ENCODE measurements around the gene GRHL1.
A peak's percentile ranks its signal among the peaks of the same experiment; 100 is the strongest.

GRHL1 gene

GRCh38 chr2:10043906-10044601 is 92.6 kb downstream of the GRHL1 start:
- Histone ChIP-seq H3K4me1 (ENCODE audit: insufficient read depth, low read length) (peaks cover 73% of the 10 kb centered on the region), H3K27me3 (ENCODE audit: control insufficient read depth in 1 of 2, insufficient read depth in 2 of 2, low read length in 2 of 2) (no peaks in the 10 kb centered on the region), H3K4me3 (ENCODE audit: low read depth in 1 of 2, low read length in 2 of 2) (peak overlapping the region; percentile 53 to 63), H3K27ac (ENCODE audit: low read depth, low read length) (peak overlapping the region; percentile 94), H3K9me3 (ENCODE audit: low read length) (no peaks in the 10 kb centered on the region), H3K36me3 (ENCODE audit: insufficient read depth, low read length) (peaks cover 24% of the 10 kb centered on the region), H3K9ac (ENCODE audit: low read length) (peak overlapping the region; percentile 71)

DNA sequence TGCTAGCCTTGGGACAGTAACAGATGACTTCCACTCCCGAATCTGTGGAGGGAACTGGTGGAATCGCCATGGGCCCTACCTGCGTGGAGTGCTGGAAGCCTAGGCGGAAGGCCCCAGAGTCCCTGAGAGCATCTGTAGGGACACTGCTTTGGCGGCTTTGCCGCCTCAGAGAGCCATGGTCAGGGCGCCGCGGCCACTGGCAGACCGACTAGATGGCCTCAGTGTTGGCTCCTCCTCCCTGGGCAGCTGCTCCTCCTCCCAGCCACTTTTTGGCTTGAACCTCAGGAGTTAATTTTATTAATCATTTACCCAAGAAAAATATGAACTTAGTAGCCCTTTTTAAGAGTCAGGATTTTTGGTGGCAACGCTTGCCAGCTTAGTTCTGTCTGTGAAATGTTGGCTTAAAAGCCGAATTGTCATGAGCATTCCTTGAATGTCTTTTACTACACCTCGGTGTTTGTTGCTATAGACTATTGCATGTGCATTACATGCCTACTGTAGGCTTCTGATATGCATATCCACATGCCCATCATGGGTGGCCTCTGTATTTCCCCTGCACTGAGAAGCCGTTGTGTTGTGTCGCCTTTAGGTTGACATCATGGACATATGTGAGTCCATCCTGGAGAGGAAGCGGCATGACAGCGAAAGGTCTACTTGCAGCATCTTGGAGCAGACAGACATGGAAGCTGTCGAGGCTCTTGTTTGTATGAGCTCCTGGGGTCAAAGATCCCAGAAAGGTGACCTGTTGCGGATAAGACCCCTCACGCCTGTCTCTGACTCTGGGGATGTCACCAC is 94.3 kb downstream of the GRHL1 start:
- Histone ChIP-seq H3K4me1 (ENCODE audit: insufficient read depth, low read length) (peaks cover 64% of the 10 kb centered on the region), H3K27me3 (ENCODE audit: control insufficient read depth in 1 of 2, insufficient read depth in 2 of 2, low read length in 2 of 2) (no peaks in the 10 kb centered on the region), H3K9me3 (ENCODE audit: low read length) (no peaks in the 10 kb centered on the region), H3K36me3 (ENCODE audit: insufficient read depth, low read length) (peaks cover 34% of the 10 kb centered on the region), H3K9ac (ENCODE audit: low read length) (peak overlapping the region; percentile 13), H3K4me3 (ENCODE audit: low read depth in 1 of 2, low read length in 2 of 2) (peak overlapping the region in 1 of 2 donors; percentile 20), H3K27ac (ENCODE audit: low read depth, low read length) (peak overlapping the region; percentile 32)

GRCh38 chr2:10046931-10047330 is 95.4 kb downstream of the GRHL1 start:
- Histone ChIP-seq H3K36me3 (ENCODE audit: insufficient read depth, low read length) (peaks cover 35% of the 10 kb centered on the region), H3K4me3 (ENCODE audit: low read depth in 1 of 2, low read length in 2 of 2) (no peak overlapping the region), H3K27ac (ENCODE audit: low read depth, low read length) (no peak overlapping the region), H3K27me3 (ENCODE audit: control insufficient read depth in 1 of 2, insufficient read depth in 2 of 2, low read length in 2 of 2) (no peaks in the 10 kb centered on the region), H3K9me3 (ENCODE audit: low read length) (no peaks in the 10 kb centered on the region), H3K4me1 (ENCODE audit: insufficient read depth, low read length) (peaks cover 55% of the 10 kb centered on the region), H3K9ac (ENCODE audit: low read length) (peak overlapping the region; percentile 33)

- peak overlapping the region; percentile 33 for H3K9ac ChIP-seq (ENCODE audit: low read length)
- peaks cover 50% of the 10 kb centered on the region for H3K4me1 ChIP-seq (ENCODE audit: insufficient read depth, low read length)
- peak overlapping the region; percentile 7 for H3K27ac ChIP-seq (ENCODE audit: low read depth, low read length)
- H3K4me3 ChIP-seq (ENCODE audit: low read depth in 1 of 2, low read length in 2 of 2), result no peak overlapping the region
- no peaks in the 10 kb centered on the region for H3K9me3 ChIP-seq (ENCODE audit: low read length)
- no peaks in the 10 kb centered on the region for H3K27me3 ChIP-seq (ENCODE audit: control insufficient read depth in 1 of 2, insufficient read depth in 2 of 2, low read length in 2 of 2)
- H3K36me3 ChIP-seq (ENCODE audit: insufficient read depth, low read length), result peaks cover 44% of the 10 kb centered on the region
Observed at GRCh38 chr2:10047616-10048500, 96.4 kb downstream of the GRHL1 start.

- H3K4me3 ChIP-seq (ENCODE audit: low read depth in 1 of 2, low read length in 2 of 2), result no peak overlapping the region
- peaks cover 52% of the 10 kb centered on the region for H3K36me3 ChIP-seq (ENCODE audit: insufficient read depth, low read length)
- H3K4me1 ChIP-seq (ENCODE audit: insufficient read depth, low read length), result peaks cover 58% of the 10 kb centered on the region
- no peak overlapping the region for H3K9ac ChIP-seq (ENCODE audit: low read length)
- no peaks in the 10 kb centered on the region for H3K9me3 ChIP-seq (ENCODE audit: low read length)
- H3K27ac ChIP-seq (ENCODE audit: low read depth, low read length), result no peak overlapping the region
- no peaks in the 10 kb centered on the region for H3K27me3 ChIP-seq (ENCODE audit: control insufficient read depth in 1 of 2, insufficient read depth in 2 of 2, low read length in 2 of 2)
Observed at GRCh38 chr2:10048501-10049171, 97.1 kb downstream of the GRHL1 start.

All from muscle layer of colon (tissue), 2 donors.